ENCODE data around the gene CGNL1.

- TF ChIP-seq CTCF (IDR thresholded peaks at IDR 0.05): no peak
- TF ChIP-seq POLR2A (IDR thresholded peaks at IDR 0.05): no peak
Observed at GRCh38 chr15:57472861-57473260, 96.6 kb downstream of the CGNL1 start.
